Mesenchymal stem cell (in vitro differentiated cells and primary cell): ENCODE measurements around the gene LMBR1.
A peak's percentile ranks its signal among the peaks of the same experiment; 100 is the strongest.

Experiments used
- DNase-seq: peaks from one replicate; pipeline ENCODE4 v3.0.0-alpha.2; 2013
- H2AFZ ChIP-seq: one replicate; pipeline ENCODE4 v1.6.1; 2013; ENCODE audit warnings: low read depth, mild to moderate bottlenecking, control low read depth, inconsistent platforms, low read length, moderate library complexity
- H2AK5ac ChIP-seq: 2 replicates; pipeline ENCODE4 v1.6.1; 2013; ENCODE audit warnings: low read length, moderate library complexity, mild to moderate bottlenecking, inconsistent platforms; ENCODE audit not compliant: severe bottlenecking
- H2BK120ac ChIP-seq: one replicate; pipeline ENCODE4 v1.6.1; 2013; ENCODE audit warnings: low read depth, mild to moderate bottlenecking, inconsistent platforms, low read length, moderate library complexity
- H2BK12ac ChIP-seq, 2 experiments: one replicate each; pipeline ENCODE4 v1.6.1; 2013; ENCODE audit warnings: inconsistent platforms in 2 of 2, low read length in 2 of 2, mild to moderate bottlenecking in 2 of 2, moderate library complexity in 2 of 2, control low read depth in 1 of 2
- H2BK15ac ChIP-seq: one replicate; pipeline ENCODE4 v1.6.1; 2013; ENCODE audit warnings: mild to moderate bottlenecking, low read depth, inconsistent platforms; ENCODE audit not compliant: poor library complexity, severe bottlenecking
- H2BK5ac ChIP-seq: 2 replicates; pipeline ENCODE4 v1.6.1; 2013; ENCODE audit warnings: low read depth, mild to moderate bottlenecking, low read length, control low read depth, inconsistent platforms; ENCODE audit not compliant: poor library complexity, severe bottlenecking
- H3K14ac ChIP-seq, 2 experiments: one replicate each; pipeline ENCODE4 v1.6.1; 2013; ENCODE audit warnings: inconsistent platforms in 2 of 2, low read length in 2 of 2, control low read depth in 1 of 2, mild to moderate bottlenecking in 1 of 2, moderate library complexity in 1 of 2
- H3K18ac ChIP-seq, 2 experiments: one replicate each; pipeline ENCODE4 v1.6.1; 2013; ENCODE audit warnings: inconsistent platforms in 2 of 2, low read length in 2 of 2, control low read depth in 1 of 2, low read depth in 1 of 2, mild to moderate bottlenecking in 1 of 2
- H3K23ac ChIP-seq, 2 experiments: one replicate each; pipeline ENCODE4 v1.6.1; 2013; ENCODE audit warnings: inconsistent platforms in 2 of 2, low read length in 2 of 2, mild to moderate bottlenecking in 2 of 2, moderate library complexity in 2 of 2, control low read depth in 1 of 2
- H3K27ac ChIP-seq: 2 replicates; pipeline ENCODE4 v1.5.1; 2013; ENCODE audit warnings: mild to moderate bottlenecking, moderate library complexity, low read length, control low read depth, inconsistent platforms; ENCODE audit not compliant: poor library complexity, severe bottlenecking
- H3K27me3 ChIP-seq, 2 experiments: 2 replicates each; pipeline versions ENCODE4 v1.6.1 to v1.7.0; 2013; ENCODE audit warnings: low read length in 2 of 2, mild to moderate bottlenecking in 2 of 2, moderate library complexity in 2 of 2, control low read depth in 1 of 2, inconsistent platforms in 1 of 2; ENCODE audit not compliant: control insufficient read depth in 1 of 2, insufficient read depth in 1 of 2
- H3K36me3 ChIP-seq, 2 experiments: 2 replicates each; pipeline versions ENCODE4 v1.6.1 to v1.7.0; 2013; ENCODE audit warnings: low read length in 2 of 2, control low read depth in 1 of 2, inconsistent platforms in 1 of 2, low read depth in 1 of 2, mild to moderate bottlenecking in 1 of 2; ENCODE audit not compliant: insufficient read depth in 2 of 2, control insufficient read depth in 1 of 2
- H3K4ac ChIP-seq, 2 experiments: one replicate each; pipeline ENCODE4 v1.6.1; 2013; ENCODE audit warnings: inconsistent platforms in 2 of 2, low read length in 2 of 2, mild to moderate bottlenecking in 2 of 2, moderate library complexity in 2 of 2, control low read depth in 1 of 2, low read depth in 1 of 2
- H3K4me1 ChIP-seq: 2 replicates; pipeline ENCODE4 v1.6.1; 2013; ENCODE audit warnings: low read depth, low read length, control low read depth; ENCODE audit not compliant: control insufficient read depth, insufficient read depth
- H3K4me2 ChIP-seq: 2 replicates; pipeline ENCODE4 v1.6.1; 2013; ENCODE audit warnings: low read length, mild to moderate bottlenecking, inconsistent platforms; ENCODE audit not compliant: poor library complexity, severe bottlenecking
- H3K4me3 ChIP-seq, 2 experiments: 2 replicates each; pipeline versions ENCODE4 v1.5.1 to v1.7.0; 2013; ENCODE audit warnings: low read length in 2 of 2, mild to moderate bottlenecking in 2 of 2, control low read depth in 1 of 2, low read depth in 1 of 2; ENCODE audit not compliant: insufficient read depth in 1 of 2
- H3K79me1 ChIP-seq: replicated peaks from 2 replicates; pipeline ENCODE4 v1.6.1; 2013; ENCODE audit warnings: mild to moderate bottlenecking, control low read depth, low read length, inconsistent platforms; ENCODE audit not compliant: poor library complexity, severe bottlenecking
- H3K9ac ChIP-seq: 2 replicates; pipeline ENCODE4 v1.7.0; 2013; ENCODE audit warnings: mild to moderate bottlenecking, low read length, moderate library complexity
- H3K9me3 ChIP-seq: 2 replicates; pipeline ENCODE4 v1.7.0; 2013; ENCODE audit warnings: mild to moderate bottlenecking, low read length; ENCODE audit not compliant: control insufficient read depth
- H4K8ac ChIP-seq: one replicate; pipeline ENCODE4 v1.6.1; 2013; ENCODE audit warnings: inconsistent platforms, mild to moderate bottlenecking, low read length, moderate library complexity
- H4K91ac ChIP-seq: one replicate; pipeline ENCODE4 v1.6.1; 2013; ENCODE audit warnings: mild to moderate bottlenecking, low read length, inconsistent platforms
- WGBS: methylation state at CpG from one replicate; pipeline ENCODE4 v1.1.7; 2013; ENCODE audit warnings: mixed read lengths; 5-methylcytosine and 5-hydroxymethylcytosine counted together

Gene LMBR1

GRCh38 chr7:156889089-156889488 is 3.9 kb downstream of the LMBR1 start:
- H3K36me3 ChIP-seq, result no peaks in the 10 kb centered on the region
- no peak overlapping the region for H3K9ac ChIP-seq
- WGBS, result no CpG with 5 or more reads among the region's 1 CpG
- no peak for DNase-seq
- no peak overlapping the region for H2BK5ac ChIP-seq
- H3K4me1 ChIP-seq, result no peaks in the 10 kb centered on the region
- H2BK15ac ChIP-seq, result no peak overlapping the region
- H3K4ac ChIP-seq, result no peak overlapping the region
- H3K23ac ChIP-seq, result no peak overlapping the region
- H3K9me3 ChIP-seq, result no peaks in the 10 kb centered on the region
- no peak overlapping the region for H2BK12ac ChIP-seq
- H4K91ac ChIP-seq, result no peak overlapping the region
- no peaks in the 10 kb centered on the region for H3K27me3 ChIP-seq
- H3K4me3 ChIP-seq, result no peak overlapping the region
- H3K18ac ChIP-seq, result no peak overlapping the region
- H3K4me2 ChIP-seq, result no peak overlapping the region
- peak overlapping the region; percentile 73 for H2BK120ac ChIP-seq
- no peak overlapping the region for H4K8ac ChIP-seq
- no peak overlapping the region for H3K27ac ChIP-seq
- no peak overlapping the region for H2AFZ ChIP-seq
- no peak overlapping the region for H2AK5ac ChIP-seq
- no peak overlapping the region for H3K14ac ChIP-seq
- peaks cover 33% of the 10 kb centered on the region for H3K79me1 ChIP-seq

- WGBS, result 94% methylated on average over 5 of the region's 6 CpGs
- Histone ChIP-seq H2BK120ac (no peak overlapping the region), H3K4me1 (no peaks in the 10 kb centered on the region), H4K91ac (no peak overlapping the region), H3K36me3 (no peaks in the 10 kb centered on the region), H3K9me3 (no peaks in the 10 kb centered on the region), H3K14ac (no peak overlapping the region), H2AFZ (no peak overlapping the region), H3K4me3 (no peak overlapping the region), H2BK12ac (no peak overlapping the region), H2BK15ac (no peak overlapping the region), H3K79me1 (peaks cover 41% of the 10 kb centered on the region), H3K27ac (no peak overlapping the region), H3K4ac (no peak overlapping the region), H3K9ac (no peak overlapping the region), H4K8ac (no peak overlapping the region), H3K27me3 (no peaks in the 10 kb centered on the region), H2BK5ac (no peak overlapping the region), H3K23ac (no peak overlapping the region), H3K4me2 (no peak overlapping the region), H3K18ac (no peak overlapping the region), H2AK5ac (no peak overlapping the region)
- DNase-seq, result no peak
Observed at GRCh38 chr7:156886020-156886795, 6.8 kb downstream of the LMBR1 start.

GRCh38 chr7:156881679-156882078 is 11.3 kb downstream of the LMBR1 start:
- Histone ChIP-seq H2BK15ac (no peak overlapping the region), H2BK12ac (no peak overlapping the region), H3K4me1 (no peaks in the 10 kb centered on the region), H3K79me1 (peaks cover 35% of the 10 kb centered on the region), H3K9ac (no peak overlapping the region), H2AK5ac (no peak overlapping the region), H4K91ac (no peak overlapping the region), H3K27ac (no peak overlapping the region), H3K4ac (no peak overlapping the region), H3K36me3 (no peaks in the 10 kb centered on the region), H3K9me3 (peaks cover 5% of the 10 kb centered on the region), H2AFZ (no peak overlapping the region), H3K4me3 (no peak overlapping the region), H4K8ac (no peak overlapping the region), H2BK5ac (no peak overlapping the region), H3K4me2 (no peak overlapping the region), H2BK120ac (no peak overlapping the region), H3K27me3 (no peaks in the 10 kb centered on the region), H3K18ac (no peak overlapping the region), H3K23ac (no peak overlapping the region), H3K14ac (no peak overlapping the region)
- 100% methylated on average over 2 of the region's 3 CpGs for WGBS
- no peak for DNase-seq

- Histone ChIP-seq H2BK12ac (no peak overlapping the region), H2AK5ac (no peak overlapping the region), H3K4me3 (no peak overlapping the region), H3K79me1 (peaks cover 10% of the 10 kb centered on the region), H3K14ac (no peak overlapping the region), H4K8ac (no peak overlapping the region), H3K18ac (no peak overlapping the region), H2BK120ac (no peak overlapping the region), H4K91ac (no peak overlapping the region), H2AFZ (no peak overlapping the region), H3K23ac (no peak overlapping the region), H3K9me3 (peaks cover 5% of the 10 kb centered on the region), H2BK15ac (no peak overlapping the region), H3K27me3 (no peaks in the 10 kb centered on the region), H3K4me2 (no peak overlapping the region), H3K27ac (no peak overlapping the region), H3K4ac (no peak overlapping the region), H3K9ac (no peak overlapping the region), H3K4me1 (no peaks in the 10 kb centered on the region), H2BK5ac (no peak overlapping the region), H3K36me3 (peaks cover 4% of the 10 kb centered on the region in 2 experiments)
- no peak for DNase-seq
- 100% methylated on average over 1 of the region's 2 CpGs for WGBS
Observed at GRCh38 chr7:156875766-156876165, 17.2 kb downstream of the LMBR1 start.
